ENCODE results near the gene C12orf75.
"Not testable (repeated sequence)": the region's sequence is repeated elsewhere in the genome, so short reads cannot be mapped to it uniquely, and the experiment has no call there.

Gene C12orf75

DNA sequence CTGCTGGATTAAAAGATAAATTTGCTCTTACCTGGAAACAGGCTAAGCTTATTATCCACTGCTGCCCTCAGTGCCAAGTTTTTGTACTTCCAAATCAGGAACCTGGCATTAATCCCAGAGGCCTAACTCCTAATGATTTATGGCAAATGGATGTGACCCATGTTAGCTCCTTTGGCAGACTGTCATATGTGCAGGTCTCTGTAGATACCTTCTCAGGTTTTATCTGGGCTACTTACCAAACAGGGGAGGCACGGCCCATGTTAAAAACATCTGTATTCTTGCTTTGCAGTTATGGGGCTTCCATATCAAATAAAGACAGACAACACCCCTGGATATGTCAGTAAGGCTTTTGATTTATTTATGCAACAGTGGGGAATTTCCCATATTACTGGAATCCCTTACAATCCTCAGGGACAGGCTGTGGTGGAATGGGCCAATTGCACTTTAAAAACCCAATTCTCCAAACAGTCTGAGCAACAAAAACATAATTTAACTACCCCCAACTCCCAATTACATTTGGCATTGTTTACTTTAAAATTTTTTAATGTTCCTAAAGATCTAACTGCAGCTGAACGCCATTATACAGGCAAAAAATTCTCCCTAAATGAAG, 19.9 kb upstream of the C12orf75 start:
- not testable (repeated sequence) for DNase-seq

DNA sequence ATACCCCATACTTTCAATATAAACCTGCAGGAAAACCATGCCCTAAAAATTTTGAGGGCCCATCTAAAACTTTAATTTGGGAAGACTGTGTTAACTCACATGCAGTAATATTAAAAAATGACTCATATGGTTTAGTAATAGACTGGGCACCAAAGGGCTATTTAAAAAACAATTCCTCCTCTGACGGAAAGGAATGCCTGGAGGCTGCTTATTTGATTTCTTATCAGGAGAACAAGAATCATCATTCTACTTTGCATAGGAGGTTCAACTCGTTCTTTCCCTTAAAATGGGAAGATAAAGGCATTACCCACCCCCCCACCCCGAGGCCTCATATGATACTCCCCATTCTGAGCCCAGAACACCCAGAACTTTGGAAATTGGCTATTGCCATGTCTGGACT, 18.6 kb upstream of the C12orf75 start:
- DNase-seq, result not testable (repeated sequence)

DNA sequence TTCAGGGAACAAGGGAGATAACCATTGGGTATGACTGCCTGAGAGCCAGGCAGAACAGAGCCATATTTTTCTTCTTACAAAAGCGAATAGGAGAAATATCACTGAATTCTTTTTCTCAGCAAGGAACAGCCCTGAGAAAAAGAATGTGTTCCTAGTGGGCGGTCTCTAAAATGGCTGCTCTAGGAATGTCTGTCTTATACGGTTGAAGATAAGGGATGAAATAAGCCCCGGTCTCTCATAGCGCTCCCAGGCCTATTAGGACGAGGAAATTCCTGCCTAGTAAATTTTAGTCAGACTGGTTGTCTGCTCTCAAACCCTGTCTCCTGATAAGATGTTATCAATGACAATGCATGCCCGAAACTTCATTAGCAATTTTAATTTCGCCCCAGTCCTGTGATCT, 16.7 kb upstream of the C12orf75 start:
- DNase-seq, result not testable (repeated sequence)

DNA sequence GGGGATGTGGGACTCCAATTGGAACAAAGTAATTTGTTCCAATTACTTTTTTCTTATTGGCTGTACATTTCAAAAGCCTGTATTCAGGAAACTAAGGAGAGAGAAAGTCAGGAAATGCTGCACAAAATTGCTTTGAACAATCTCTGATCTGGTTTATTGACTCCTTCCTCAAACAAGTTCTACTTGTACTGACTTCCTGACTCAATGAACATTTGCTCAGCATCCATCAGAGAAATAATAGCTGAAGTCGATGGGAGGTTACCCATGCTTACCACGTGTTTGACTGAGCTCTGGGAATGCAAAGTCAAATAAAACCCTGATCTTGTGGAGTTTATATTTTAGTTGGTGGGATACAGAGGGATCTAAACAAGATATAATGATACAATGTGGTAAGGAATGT, 15.4 kb upstream of the C12orf75 start:
- DNase-seq, result no peak

DNA sequence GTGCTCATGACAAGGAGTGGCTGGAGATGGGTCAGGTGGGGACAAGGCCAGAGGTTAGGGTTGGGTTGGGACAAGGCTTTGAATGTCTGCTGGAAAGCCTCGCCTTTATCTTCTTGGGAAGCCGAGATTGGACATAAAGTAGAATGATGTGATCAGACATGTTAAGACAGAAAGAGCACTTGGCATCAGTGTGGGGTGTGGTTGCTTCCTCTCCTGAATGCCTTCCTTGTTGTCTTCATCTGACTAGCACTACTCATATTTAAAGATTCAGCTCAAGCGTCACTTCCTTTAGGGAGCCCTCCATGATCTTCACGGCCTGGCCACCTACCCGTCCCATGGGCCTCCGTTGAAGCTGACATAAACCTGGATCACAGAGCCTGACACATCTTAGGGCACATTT, 14.8 kb upstream of the C12orf75 start:
- no peak for DNase-seq

DNA sequence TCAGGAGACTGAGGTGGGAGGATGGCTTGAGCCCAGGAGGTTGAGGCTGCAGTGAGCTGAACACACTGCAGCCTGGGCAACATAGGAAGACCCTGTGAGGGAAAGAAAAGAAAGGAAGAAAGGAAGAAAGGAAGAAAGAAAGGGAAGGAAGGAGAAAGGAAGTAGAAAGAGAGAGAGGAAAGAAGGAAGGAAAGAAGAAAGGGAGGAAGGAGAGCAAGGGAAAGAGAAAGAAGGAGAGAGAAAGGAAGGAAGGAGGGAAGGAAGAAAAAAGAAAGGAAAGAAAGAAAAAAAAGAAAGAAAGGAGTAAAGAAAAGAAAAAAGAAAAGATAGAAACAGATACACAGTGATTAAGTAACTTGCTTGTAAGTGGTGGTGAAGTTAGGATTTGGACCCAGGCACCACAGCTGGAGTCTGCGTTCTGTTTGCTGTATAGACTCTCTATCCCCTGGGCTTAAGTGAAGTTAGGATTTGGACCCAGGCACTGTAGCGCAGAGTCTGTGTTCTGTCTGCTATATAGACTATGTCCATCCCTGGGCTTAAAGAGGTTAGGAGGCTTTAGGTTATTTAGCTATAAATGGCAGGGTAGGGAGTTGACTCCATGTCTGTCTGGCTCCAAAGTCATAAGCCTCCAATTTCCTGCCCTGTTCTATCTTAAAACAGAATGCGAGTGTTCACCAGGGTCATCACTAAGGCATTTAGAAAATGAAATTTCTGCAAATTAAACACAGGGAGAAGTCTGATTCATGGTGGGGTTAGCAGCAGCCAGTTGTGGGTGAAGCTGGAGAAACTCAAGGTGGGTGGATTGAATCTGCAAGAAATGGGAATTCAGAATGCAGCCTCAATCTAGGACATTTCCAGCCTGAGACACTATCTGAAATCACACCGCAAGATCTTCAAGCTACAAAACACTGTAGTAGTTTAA, 13.3 kb upstream of the C12orf75 start:
- no peak for DNase-seq

DNA sequence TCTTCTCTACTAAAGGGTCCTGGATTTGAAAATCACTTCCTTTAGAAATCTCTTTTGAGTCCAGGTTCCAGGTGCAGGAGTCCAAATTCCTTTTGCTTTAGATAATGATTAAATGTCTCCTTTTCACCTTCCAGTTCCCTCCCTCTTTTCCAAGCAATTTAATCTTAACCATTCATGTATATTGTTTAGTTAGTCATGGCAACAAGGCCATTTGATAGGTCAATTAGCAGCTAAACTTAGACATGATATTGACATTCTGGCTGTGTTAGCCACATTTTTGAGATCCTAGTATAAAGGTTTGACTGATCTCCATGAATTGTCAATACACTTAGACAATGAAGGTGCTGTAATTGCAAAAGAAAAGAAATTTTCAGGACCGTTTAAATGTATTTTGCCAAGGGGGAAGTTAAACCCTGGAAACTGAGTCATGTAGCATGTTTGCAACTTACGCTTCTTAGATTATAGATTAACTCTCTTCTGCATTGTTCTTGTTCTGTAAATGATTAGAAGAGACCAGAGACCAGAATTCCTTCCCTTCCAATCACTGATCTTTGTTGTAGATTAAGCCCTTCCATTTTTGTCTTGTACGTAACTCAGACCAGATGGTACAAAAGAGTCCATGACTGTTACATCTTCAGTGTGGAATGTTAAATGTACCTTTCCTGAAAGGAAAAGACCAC, 12.4 kb upstream of the C12orf75 start:
- no peak for DNase-seq

DNA sequence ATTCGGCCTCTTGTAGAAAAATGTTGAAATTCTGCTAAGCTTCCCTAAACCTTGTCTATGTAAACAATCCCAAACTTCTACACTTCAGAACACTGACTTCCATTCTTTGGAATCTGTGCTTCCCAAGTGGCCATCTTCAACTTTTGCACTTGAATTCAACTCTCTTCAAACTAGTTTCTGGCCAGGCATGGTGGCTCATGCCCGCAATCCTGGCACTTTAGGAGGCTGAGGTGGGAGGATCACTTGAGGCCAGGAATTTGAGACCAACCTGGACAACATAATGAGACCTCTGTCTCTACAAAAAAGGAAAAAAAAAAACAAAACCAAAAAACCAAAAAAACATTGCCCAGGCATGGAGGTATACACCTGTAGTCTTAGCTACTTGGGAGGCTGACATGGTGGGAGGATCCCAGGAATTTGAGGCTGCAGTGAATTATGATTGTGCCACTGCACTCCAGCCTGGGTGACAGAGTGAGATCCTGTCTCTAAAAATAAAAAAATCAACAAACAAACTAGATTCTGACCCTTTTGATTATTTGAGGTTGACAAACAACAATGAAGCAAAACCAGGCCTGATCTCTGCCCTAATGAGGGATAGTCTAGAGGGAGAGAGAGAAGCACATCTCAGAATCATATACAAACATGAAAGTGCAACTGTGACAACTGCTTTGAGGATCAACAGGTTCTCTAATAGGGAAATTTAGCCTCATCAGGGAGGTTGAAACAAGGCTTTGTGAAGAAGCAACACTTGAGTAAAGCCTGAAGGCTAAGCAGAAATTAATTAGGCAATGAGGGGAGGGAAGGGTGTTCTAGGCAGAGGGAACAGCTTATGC, 11.6 kb upstream of the C12orf75 start:
- DNase-seq, result no peak

DNA sequence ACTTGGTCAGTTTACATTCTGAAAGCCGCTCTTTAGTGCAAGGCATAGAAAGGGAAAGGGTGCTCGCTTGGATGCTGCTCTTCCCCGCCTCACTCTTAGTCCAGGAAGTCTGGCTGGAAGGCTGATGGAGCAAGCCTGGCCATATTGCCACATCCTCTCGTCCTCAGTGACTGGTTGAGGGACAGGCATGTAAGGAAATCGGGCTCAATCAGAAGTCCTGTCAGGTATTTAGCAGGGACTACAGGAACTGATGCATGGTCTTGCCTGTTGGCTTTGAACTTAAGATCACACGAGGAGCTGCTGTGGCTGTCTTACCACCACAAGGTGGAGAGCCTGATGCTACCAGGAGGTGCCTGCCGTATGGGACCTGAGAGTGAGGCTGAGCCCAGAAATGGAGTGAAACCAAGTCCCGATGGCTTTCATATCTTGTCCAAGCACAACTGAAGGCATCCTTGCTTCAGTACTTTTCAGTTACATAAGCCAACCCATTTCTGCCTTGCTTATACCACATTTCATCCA, 10.7 kb upstream of the C12orf75 start:
- DNase-seq, result no peak

DNA sequence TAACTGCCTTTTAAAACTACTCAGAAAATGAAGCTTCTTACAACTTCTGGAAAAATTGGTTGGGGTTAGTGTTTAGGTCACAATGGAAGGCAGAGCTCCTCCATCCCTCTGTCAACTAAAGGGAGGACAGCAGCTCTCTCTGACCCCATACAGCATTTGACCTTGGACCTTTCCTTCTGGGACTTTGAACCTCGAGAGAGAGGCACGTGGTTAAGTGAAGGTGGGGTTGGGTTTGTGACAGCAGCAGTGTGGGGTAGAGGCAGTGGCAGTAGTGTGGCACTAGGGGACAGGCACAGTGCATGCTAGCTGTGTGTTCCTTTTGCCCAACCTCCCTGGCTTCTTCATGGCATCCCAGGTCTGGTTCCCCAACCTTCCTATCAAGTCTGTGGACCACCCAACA, 9.4 kb upstream of the C12orf75 start:
- DNase-seq, result no peak

DNA sequence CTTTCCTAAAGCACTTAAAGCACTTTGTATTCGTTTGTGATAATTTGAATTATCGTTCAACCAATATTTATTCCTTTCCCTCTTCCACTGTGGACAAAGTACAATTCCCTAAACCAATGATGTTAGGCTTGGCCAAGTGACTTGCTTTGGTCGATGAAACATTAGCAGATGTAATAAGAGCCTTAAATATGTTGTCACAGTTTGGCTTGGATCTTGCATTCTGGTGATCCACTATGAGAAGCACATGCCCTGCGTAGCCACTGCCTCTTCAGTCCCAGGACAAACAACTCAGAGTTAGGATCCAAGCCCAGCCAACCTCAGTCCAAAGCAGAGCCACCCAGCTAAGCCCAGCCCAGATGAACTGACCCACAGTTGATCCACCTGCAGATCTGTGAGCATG, 8.4 kb upstream of the C12orf75 start:
- no peak for DNase-seq

DNA sequence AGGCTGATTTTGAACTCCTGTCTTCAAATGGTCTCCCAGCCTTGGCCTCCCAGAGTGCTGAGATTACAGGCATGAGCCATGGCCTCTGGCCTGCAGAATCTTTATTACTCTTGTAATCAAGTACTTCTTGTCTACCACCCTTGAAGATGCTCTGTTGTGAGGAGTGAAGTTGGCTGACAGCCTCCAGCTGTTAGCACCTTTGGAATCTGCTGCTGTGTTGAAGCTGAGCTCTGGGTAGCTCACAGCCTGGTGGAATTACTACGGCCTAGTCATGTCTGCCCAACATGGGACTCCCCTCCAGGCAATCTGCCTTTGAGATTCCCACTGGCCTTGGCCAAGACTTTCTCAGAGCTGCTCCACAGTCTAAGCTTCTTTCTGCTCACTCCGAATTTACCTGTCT, 5.8 kb upstream of the C12orf75 start:
- DNase-seq, result no peak

DNA sequence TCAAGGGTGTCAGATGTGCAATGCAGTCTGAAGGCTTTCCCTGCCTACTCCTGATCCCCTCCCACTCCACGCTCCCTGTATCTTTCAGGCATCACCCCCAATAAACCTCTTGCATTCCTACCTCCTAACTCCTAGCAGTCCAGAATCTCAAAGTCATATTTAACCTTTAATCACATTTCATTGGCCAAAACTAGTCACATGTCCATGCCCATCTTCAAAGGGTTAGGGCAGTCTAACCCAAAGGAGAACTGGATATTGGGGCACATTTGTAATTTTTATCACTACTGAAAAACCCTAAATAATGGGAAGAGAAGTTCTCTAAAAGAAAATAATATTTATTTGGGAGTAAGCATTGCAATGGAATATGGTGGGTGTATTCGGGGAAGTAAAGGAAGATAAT, 5.4 kb upstream of the C12orf75 start:
- DNase-seq, result no peak

DNA sequence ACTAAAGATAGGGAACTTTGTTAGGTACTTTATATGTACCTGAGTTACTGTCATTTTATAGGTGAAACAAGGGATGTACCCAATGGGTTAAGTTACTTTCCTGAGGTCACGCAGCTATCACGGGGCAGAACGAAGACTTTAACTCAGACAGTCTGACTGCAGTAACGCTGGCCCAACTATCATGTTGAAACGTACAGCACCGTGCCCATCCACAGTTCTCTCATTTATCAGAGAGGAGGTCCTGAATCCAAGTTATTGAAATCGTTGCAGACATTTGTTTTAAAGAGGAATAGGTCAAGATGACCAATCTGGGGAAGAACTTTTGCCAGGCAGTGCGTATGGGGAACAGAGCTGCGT, 587 bp upstream of the C12orf75 start:
- no peak for DNase-seq

DNA sequence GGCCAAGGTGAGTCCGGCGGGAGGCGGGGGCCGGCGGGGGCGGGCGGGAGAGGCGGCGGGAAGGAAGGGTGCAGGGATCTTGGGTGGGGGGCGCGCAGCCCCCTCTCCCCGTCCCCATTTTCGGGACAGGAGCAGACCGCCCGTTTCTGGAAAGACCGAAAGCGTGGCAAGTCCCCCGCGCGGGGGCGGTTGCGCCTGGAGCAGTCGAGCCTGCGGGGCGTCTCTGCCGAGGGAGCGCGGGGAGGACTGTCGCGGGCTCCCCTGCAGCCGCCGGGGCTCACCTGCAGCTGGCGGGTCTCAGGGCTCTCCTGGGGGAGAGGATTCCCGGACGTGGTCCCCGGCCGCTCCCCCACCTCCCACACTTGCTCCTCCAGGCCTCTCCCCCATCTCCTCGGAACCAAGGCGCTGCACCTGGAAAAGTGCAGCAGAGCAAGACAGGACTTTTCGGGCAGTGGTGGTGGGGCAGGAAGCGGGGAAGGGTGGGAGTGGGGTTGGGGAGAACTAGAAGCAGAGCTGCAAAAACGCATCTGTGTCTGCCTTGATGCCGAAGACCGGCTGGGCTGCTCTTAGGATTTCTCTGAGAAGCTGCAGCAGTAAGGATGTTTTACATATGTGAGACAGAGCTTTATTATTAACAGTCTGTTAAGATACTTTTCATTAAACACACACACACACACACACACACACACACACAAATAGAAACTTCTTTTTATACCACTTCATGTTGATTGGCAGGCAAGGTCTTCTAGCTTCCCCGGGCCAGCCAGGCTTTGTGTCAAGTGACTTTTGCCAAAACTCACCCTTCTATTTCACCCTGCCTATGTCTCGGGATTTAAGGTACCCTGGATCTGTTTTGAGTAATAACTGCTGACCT, 677 bp downstream of the C12orf75 start:
- no peak for DNase-seq

DNA sequence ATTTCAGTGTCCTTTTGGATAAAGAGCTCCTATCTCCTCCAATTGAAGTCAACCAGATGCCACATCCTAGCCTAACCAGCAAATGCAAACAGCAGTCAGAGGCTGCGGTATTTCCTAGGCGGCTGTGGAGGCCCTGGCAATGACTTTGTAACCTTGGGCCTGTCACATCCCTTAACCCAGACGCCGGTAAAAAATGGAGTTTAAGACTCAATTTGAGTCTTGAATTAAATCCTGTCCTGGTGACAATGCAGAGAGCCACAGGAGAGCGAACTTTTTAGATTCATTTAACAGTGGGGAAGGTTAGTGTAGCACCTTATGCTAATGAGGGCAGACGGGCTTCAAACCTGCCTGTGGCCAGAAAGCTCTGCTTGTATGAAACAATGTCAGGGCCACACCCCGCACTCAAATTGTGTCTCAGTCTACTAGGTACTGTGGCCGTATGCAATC, 1.3 kb downstream of the C12orf75 start:
- no peak for DNase-seq

DNA sequence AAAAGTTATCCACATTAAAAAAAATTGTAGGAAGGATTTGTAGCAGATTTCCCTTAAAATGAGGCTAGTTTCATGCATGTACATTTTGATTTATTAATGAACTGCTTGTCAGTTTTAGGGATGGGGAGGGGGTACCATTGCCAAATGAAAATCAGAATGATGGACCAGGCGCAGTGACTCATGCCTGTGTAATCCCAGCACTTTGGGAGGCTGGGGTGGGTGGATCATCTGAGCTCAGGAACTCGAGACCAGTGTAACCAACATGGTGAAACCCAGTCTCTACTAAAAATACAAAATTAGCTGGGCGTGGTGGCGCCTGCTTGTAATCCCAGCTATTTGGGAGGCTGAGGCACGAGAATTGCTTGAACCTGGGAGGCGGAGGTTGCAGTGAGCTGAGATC, 1.8 kb downstream of the C12orf75 start:
- DNase-seq, result not testable (repeated sequence)

DNA sequence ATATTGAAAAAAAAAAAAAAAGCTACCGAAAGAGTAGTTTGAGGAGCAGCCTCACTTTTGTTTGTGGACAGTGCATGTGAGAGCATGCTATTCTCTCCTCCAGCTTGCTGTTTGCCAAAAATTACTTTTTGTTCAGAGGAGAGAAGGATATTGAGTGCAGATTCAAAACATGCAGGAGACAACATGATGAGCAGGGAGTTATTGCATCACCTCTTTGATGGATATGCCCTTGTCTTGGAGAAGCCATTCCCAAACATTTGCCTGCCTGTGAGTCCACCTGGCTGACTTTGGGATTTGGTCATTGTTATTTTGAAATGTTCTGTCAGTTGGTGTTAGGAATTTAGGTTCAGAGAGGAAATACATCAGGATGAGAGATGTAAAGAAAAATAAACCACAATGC, 2.4 kb downstream of the C12orf75 start:
- no peak for DNase-seq

DNA sequence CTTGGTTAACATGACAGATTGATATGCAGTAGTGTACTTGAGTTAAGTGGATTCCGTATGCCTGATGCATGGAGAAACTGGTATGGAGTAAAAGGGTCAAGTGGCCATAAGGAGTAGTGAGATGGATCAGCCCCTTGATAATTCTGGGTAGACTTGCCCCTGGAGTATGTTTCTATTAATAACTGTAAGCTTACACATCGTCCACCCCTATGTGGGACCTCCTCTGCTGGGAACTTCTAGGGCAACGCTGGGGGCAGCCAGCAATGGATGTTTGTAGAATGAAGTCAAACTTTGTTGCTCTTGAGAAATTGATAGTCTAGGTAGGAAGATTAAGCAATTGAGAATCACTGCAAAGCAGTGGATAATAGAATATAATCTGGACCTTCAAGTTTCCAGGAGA, 3.5 kb downstream of the C12orf75 start:
- no peak for DNase-seq

DNA sequence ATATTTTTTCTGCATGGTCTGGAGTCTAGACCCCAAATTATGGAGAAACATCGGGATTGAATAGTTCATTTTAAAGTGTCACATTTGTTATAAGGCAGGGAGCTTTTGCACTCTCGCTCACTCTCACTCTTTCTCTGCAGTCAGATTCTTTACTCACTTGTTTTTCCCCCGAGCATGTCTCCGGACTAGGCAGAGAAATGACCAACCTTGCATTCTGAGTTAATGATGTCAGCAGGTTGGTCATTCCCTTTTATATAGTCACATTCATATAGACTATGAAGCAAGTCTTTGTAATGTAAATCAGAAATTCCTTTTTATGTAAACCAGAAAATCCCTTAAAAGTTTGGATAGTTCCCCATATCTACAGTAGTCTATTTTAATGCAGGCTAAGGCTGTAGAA, 4.1 kb downstream of the C12orf75 start:
- no peak for DNase-seq

DNA sequence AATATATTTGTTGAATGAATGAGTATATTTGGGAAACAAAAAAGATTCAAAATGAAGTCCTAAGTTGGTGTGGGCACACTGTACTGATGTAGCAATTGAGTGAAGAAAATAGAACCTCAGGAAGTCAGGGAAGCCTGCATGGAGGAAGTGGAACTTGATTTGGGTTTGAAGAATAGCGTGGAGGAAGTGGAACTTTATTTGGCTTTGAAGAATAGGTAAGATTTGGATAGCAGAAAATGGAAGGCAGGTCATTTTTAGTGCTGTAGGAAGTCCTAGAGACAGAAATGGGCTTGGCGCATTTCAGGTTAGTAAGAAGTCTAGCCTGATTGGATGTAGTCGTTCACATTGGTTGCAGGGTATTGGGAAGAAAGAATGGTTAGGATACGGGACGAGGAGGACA, 5.4 kb downstream of the C12orf75 start:
- no peak for DNase-seq

DNA sequence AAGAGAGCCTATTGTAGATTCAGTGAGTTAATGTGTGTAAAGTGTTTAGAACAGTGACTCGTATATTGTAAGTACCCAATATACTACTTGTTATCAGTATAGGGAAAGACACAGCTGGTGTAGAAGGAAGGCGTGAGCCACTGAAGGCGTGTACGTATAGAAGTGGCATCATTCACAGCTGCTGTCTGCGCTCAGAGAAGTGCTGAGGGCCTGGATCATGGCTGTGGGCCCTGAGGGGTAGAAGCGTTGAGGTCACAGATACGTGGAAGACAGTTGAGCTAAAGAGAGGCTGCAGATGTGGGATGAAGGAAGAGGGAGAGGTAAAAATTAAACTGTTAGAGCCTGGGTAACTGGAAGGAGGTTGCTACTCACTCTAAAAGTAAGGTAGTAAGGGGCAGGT, 5.9 kb downstream of the C12orf75 start:
- no peak for DNase-seq
